ENCODE data around the gene SMG9.

- TF ChIP-seq, protein P1, sequence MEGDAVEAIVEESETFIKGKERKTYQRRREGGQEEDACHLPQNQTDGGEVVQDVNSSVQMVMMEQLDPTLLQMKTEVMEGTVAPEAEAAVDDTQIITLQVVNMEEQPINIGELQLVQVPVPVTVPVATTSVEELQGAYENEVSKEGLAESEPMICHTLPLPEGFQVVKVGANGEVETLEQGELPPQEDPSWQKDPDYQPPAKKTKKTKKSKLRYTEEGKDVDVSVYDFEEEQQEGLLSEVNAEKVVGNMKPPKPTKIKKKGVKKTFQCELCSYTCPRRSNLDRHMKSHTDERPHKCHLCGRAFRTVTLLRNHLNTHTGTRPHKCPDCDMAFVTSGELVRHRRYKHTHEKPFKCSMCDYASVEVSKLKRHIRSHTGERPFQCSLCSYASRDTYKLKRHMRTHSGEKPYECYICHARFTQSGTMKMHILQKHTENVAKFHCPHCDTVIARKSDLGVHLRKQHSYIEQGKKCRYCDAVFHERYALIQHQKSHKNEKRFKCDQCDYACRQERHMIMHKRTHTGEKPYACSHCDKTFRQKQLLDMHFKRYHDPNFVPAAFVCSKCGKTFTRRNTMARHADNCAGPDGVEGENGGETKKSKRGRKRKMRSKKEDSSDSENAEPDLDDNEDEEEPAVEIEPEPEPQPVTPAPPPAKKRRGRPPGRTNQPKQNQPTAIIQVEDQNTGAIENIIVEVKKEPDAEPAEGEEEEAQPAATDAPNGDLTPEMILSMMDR (IDR thresholded peaks at IDR 0.05): peak in 2 of 4 experiments; percentile 14 to 22
- TF ChIP-seq POLR2AphosphoS5 (IDR thresholded peaks at IDR 0.05) (peak; percentile 94), POLR2A (IDR thresholded peaks at IDR 0.05) (peak; percentile 77)
Observed at GRCh38 chr19:43754503-43755255, at the start of gene SMG9.
